GM18508 (cell line): ENCODE data around the gene FOXJ1.
"Not testable (repeated sequence)": the region's sequence is repeated elsewhere in the genome, so short reads cannot be mapped to it uniquely, and the experiment has no call there.

Source experiments
- ATAC-seq: cut with Tn5 transposase; IDR thresholded peaks from one replicate; pipeline ENCODE4 v1.9.1; 2021; ENCODE audit warnings: moderate number of reproducible peaks; ENCODE audit not compliant: insufficient read depth, unreplicated experiment

Gene FOXJ1

DNA sequence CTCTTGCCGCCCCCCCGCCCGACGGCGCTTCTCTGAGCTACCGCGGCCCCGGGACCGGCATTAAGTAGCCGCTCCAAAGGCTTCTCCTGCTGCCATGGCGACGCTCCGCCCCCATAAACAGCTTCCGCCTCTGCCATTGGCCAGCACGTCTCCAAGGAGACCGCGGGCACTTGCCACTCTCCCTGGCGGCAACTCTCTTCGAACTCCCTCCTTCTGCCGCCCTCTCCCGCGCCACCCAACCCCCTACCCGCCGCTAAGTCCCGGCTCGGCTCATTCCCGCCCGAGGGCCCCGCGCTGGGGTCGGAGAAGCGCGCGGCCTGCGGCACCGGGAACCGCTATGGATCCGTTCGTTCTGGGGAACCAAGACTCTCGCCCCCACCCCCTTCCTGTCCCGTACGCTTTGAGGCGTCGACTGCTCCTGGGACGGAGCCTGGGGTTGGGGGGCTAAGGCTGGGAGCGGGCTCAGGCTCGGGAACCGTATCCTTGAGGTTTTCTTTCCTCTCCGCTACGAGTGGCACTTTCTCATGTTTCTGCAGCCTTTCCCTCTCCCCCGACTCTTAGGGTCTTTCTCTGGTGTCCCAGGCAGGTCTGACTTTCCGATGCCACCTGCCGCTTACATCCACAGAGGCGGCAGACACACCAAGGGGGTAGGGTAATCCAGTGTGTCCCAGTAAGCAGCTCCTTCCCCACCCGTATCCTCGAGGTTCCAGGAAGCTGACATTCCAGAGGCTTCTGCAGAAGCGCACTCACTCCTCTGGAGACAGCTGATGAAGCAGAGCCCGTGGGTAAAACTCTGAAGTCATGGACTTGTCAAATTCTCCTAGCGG is at the start of gene FOXJ1:
Gene FOXJ1, minus strand, starts transcription at position 34 of the 827 bp plus-strand sequence. CDS start 850 bp downstream, outside the sequence.
- peak; percentile 61 for ATAC-seq

DNA sequence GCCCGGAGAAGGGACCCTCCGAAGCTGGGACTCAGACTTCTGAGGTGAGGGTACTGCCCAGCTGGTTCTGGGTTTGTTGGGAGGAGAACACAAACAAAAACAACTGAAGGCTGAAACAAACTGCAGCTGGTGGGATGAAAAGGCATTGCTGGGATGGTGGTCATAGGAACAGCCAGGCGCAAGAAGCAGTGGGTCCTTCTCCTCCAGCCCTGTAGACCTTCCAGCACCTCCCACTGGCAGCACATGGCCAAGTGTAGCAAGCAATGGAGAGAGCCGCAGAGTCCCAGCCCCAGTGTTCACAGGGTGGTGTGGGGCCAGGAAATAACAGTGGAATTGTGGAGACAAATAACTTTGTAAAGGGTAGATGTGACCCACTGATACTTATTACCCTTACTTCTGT is 48.7 kb upstream of the FOXJ1 start:
- ATAC-seq, result no peak

DNA sequence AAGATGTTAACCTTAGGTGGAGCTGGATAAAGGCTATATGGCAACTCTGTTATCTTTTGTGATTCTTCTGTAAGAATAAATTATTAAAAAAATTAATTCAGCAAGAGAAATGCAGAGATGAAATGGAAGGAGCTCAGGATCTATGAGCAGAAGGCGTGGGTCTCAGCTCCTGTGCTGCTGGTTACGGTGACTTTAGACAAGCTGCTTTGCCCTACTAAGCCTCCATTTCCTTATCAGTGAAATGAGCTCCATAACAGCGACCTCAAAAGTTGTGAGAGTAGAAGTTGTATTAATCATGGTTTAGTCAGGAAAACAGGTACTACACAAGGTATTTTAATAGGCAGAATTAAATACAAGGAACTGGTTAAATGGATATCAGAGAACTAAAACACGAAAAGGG is 48.2 kb upstream of the FOXJ1 start:
- ATAC-seq, result no peak

DNA sequence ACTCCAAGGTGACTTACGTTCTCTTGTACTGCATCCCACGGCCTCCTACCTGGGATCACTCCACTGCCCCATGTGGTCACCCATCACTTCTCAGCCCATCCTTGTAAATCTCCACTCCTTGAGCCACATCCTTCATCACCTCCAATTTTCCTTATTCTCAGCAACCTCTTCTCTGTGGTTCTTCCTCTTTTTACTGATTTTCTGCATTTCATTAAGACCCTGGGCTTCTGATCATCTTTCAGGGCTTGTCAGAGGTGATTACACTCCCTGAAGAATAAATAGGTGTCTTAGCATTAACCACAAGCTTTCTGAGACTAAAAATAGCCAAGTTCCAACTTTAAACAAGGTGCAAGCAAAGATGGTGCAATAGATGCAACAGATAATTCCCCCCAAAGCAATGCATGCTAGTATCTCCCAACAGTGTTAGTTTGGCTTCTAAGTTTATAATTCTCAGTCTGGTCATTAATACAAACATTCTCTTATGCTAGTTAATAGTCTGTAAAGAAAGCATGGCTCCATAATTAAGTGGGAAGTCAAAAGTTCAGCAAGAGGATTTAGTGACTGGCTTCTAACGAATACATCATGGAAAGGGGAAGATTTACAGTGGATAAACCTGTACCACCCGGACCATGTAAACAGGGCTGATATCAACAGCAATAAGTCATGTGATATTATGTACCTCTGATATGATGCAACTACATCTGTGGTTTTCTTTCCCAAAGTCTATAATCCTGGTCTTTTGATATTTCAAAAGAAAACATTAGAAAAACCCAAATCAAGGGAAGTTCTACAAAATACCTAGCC is 47.4 kb upstream of the FOXJ1 start:
- ATAC-seq, result no peak

DNA sequence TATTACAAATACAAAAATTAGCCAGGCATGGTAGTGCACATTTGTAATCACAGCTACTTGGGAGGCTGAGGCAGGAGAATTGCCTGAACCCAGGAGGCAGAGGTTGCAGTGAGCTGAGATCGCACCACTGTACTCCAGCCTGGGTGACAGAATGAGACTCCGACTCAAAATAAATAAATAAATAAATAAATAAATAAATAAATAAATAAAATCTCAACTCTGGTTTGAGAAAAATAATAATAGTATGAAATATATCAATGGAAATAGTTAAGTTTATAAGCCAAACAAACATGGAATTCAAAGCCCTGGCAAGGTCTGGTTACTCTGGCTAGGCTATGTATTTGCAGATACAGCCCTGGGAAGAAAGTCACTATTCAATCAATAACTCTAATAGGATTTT is 45.7 kb upstream of the FOXJ1 start:
- ATAC-seq, result not testable (repeated sequence)

GRCh38 chr17:76184290-76184689 is 43.2 kb upstream of the FOXJ1 start:
- no peak for ATAC-seq

- ATAC-seq, result no peak
These were observed 41.1 kb upstream of the FOXJ1 start for GRCh38 chr17:76182016-76182764.

DNA sequence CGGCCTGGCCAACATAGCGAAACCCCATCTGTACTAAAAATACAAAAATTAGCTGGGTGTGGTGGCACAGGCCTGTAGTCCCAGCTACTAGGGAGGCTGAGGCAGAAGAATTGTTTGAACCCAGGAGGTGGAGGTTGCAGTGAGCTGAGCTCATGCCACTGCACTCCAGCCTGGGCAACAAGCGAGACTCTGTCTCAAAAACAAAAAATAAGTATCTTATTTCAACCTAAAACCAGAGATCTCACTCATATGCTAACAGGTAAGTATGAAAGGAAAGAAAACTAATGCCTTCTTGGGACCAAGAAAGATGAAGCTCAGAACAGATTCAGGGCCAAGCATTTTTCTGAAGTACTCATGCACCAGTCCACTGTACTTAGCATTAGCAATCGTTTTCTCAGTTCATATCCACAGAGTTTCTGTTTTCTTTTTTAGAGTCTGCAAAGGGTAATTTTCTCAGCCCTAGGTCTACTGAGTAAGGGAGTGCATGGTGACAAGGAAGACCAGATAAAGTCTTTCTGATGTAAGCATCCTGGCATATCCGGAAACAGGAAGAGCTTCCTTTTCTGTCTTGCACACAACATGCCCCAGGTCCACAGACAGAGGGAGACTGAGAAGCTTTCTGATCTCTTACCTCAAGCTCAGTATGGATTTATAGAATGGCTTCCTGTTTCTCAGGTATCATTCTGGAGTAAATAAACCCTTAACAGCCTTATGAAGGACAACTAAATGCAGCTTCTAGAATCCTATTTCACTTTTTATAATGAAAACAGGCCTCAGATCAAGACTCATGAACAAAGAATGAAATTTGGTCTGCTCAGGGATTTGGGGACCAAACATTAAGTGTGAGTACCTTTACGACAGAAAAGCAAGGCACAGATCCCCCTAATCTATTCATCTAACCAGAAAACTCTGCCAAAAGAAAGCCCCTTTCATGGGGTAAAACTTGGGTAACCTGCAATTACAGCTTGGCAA is 38.7 kb upstream of the FOXJ1 start:
- no peak for ATAC-seq

- ATAC-seq, result no peak
These were observed 37.1 kb upstream of the FOXJ1 start for GRCh38 chr17:76178124-76178523.

GRCh38 chr17:76176701-76177574 is 35.9 kb upstream of the FOXJ1 start:
- no peak for ATAC-seq

DNA sequence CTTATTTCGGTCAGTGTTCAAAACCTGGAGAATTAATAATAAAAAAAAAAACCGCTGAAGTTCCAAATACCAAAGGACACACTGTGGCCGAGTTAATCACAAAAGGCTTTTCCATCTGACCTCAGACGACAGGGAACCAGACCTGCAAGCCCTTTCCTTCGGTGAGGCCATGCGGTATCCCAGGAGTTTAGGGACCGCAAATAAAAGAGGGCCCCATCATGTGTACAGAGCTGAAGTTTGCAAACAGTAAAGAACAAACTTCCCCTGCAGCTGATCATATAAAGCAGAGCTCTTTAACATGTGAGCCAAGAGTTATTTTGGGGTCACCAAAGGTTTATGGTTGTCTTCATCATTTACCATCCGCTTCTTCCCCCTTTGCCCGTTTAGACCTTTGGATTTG is 33.0 kb upstream of the FOXJ1 start:
- no peak for ATAC-seq

DNA sequence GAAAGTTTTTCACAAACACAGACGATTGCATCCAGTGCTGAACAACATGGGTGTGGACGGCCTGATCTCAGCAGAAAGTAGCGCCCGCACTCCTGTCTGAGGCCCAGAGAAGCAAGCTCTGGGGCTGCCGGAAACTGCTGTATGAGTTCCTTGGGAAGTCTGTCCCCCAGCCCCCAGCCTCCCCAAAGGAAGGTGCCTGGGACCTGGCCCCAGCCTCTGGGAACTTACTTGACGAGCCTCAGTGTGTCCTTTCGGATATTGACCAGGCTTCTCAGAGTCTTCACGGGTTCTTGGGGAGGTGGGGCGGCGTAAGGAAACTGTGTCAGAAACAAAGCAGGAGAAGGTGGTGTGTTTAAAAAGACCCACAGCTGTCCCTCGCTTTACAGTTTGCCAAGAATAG is 32.4 kb upstream of the FOXJ1 start:
- ATAC-seq, result no peak

GRCh38 chr17:76171706-76172105 is 30.7 kb upstream of the FOXJ1 start:
- no peak for ATAC-seq

DNA sequence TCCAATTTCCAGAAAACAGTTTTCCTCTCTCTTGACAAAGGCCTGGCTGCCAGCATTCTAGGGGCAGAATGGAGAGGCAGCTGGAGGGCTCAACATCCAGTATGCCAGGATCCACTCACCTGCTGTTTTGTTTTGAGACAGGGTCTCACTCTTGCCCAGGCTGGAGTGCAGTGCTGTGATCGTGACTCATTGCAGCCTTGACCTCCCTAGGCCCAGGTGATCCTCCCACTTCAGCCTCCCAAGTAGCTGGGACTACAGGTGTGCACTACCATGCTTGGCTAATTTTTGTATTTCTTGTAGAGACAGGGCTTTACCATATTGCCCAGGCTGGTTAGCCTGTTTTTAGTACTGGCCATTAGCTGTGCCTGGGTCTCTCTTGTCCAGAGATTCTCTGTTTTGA is 29.1 kb upstream of the FOXJ1 start:
- no peak for ATAC-seq

- ATAC-seq, result no peak
These were observed 25.9 kb upstream of the FOXJ1 start for GRCh38 chr17:76166906-76167305.

GRCh38 chr17:76166168-76166567 is 25.1 kb upstream of the FOXJ1 start:
- no peak for ATAC-seq

GRCh38 chr17:76164331-76164730 is 23.3 kb upstream of the FOXJ1 start:
- ATAC-seq, result no peak

GRCh38 chr17:76163919-76164318 is 22.9 kb upstream of the FOXJ1 start:
- no peak for ATAC-seq
